ENCODE data around the gene PIH1D2.

The PIH1D2 gene

DNA sequence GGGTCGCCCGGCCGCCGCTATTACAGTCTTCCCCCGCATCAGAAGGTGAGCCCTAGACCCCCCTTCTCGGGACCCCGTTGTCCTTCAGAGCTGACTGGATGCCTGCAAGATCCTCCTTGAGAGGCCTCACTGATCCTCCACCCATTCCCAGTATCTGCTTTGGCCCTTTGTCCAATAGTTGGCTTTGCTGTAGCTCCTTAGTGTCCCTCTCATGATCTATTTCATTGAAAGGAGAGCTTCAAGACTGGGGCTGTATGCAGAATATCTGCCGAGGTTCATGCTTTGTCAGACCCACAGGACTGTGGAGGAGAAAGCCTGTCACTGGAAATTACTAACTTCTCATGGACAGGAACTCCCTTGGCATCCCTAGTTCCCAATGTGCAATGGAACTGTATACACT lies 48.1 kb downstream of the PIH1D2 start:
- no peaks in the 10 kb centered on the region for H4K20me1 ChIP-seq (ENCODE audit: insufficient read depth, low read length)
- peak overlapping the region; percentile 90 for H3K9ac ChIP-seq (ENCODE audit: low read depth, low read length)
- TF ChIP-seq, protein P1, sequence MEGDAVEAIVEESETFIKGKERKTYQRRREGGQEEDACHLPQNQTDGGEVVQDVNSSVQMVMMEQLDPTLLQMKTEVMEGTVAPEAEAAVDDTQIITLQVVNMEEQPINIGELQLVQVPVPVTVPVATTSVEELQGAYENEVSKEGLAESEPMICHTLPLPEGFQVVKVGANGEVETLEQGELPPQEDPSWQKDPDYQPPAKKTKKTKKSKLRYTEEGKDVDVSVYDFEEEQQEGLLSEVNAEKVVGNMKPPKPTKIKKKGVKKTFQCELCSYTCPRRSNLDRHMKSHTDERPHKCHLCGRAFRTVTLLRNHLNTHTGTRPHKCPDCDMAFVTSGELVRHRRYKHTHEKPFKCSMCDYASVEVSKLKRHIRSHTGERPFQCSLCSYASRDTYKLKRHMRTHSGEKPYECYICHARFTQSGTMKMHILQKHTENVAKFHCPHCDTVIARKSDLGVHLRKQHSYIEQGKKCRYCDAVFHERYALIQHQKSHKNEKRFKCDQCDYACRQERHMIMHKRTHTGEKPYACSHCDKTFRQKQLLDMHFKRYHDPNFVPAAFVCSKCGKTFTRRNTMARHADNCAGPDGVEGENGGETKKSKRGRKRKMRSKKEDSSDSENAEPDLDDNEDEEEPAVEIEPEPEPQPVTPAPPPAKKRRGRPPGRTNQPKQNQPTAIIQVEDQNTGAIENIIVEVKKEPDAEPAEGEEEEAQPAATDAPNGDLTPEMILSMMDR (IDR thresholded peaks at IDR 0.05; ENCODE audit: borderline replicate concordance, extremely low read depth, low read length, poor library complexity, severe bottlenecking): no peak
- TF ChIP-seq EZH2 (IDR thresholded peaks at IDR 0.05; ENCODE audit: borderline replicate concordance, low read depth, low read length, severe bottlenecking): no peak
- H3K9me3 ChIP-seq (ENCODE audit: insufficient read depth, low read length, severe bottlenecking): no peaks in the 10 kb centered on the region
- H3K4me3 ChIP-seq (ENCODE audit: low read depth in 1 of 2, low read length in 2 of 2): peak overlapping the region; percentile 71 to 86
- peak; percentile 8 for ATAC-seq (ENCODE audit: insufficient read depth, low read depth)
- peaks cover 28% of the 10 kb centered on the region for H3K36me3 ChIP-seq (ENCODE audit: insufficient read depth, low read length)
- no peaks in the 10 kb centered on the region for H3K27me3 ChIP-seq (ENCODE audit: insufficient read depth, low read length, poor library complexity)
- H3K27ac ChIP-seq (ENCODE audit: low read length): peak overlapping the region; percentile 87
- no peak for DNase-seq
- H3K79me2 ChIP-seq (ENCODE audit: insufficient read depth, low read length): peaks cover 33% of the 10 kb centered on the region
- H2AFZ ChIP-seq (ENCODE audit: low read depth, low read length): peak overlapping the region; percentile 85
- H3K4me1 ChIP-seq (ENCODE audit: insufficient read depth, low read length): peaks cover 22% of the 10 kb centered on the region
- peak overlapping the region; percentile 73 for H3K4me2 ChIP-seq (ENCODE audit: insufficient read depth, low read length)

DNA sequence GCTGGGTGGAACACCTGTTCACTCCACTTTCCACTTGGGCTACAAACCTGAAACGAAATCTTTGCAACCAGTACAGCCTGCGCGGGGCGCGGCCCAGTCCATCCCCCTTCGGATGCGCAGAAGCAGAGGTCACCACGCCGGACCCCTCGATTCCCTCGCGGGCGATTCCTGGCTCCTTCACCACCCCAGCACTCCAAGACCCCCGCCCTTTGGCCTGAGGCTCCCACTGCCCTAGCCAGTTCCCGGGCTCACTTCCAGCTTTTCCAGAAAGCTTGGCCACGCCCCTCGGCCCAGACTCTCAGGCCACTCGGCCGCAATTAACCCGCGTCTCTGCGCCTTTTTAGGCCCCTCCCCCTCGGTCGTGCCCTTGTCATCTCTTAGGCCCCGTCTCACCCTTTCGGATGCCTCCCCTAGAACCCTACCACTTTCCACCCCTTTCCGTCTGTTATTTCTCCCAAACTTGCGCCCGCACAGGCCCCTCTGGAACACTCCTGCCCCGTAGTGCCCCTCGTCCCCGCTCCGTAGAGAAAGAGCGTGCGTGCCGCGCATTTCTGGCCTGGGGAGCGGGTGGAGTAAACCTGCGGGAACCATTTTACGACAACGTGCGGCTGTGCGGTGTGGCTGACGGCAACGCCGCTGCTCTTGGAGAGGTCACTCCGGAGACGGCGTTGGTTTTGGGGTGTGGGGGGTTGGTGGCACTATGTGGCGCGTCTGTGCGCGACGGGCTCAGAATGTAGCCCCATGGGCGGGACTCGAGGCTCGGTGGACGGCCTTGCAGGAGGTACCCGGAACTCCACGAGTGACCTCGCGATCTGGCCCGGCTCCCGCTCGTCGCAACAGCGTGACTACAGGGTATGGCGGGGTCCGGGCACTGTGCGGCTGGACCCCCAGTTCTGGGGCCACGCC lies 48.8 kb downstream of the PIH1D2 start, which contains the start of gene DLAT:
Gene DLAT, plus strand, starts transcription at position 636 of the 906 bp plus-strand sequence. Its CDS starts 65 bp downstream, at position 701.
- Histone ChIP-seq H3K4me3 (ENCODE audit: low read depth in 1 of 2, low read length in 2 of 2) (peak within 1 kb of the TSS; percentile 71 to 86), H4K20me1 (ENCODE audit: insufficient read depth, low read length) (no peaks in the 10 kb centered on the region), H3K36me3 (ENCODE audit: insufficient read depth, low read length) (peaks cover 21% of the 10 kb centered on the region), H3K27ac (ENCODE audit: low read length) (peak within 1 kb of the TSS; percentile 87), H3K9me3 (ENCODE audit: insufficient read depth, low read length, severe bottlenecking) (no peaks in the 10 kb centered on the region), H3K4me1 (ENCODE audit: insufficient read depth, low read length) (peaks cover 22% of the 10 kb centered on the region), H3K4me2 (ENCODE audit: insufficient read depth, low read length) (peak within 1 kb of the TSS; percentile 73), H3K27me3 (ENCODE audit: insufficient read depth, low read length, poor library complexity) (no peaks in the 10 kb centered on the region), H3K9ac (ENCODE audit: low read depth, low read length) (peak within 1 kb of the TSS; percentile 90), H3K79me2 (ENCODE audit: insufficient read depth, low read length) (peaks cover 33% of the 10 kb centered on the region), H2AFZ (ENCODE audit: low read depth, low read length) (peak within 1 kb of the TSS; percentile 85)
- TF ChIP-seq EZH2 (IDR thresholded peaks at IDR 0.05; ENCODE audit: borderline replicate concordance, low read depth, low read length, severe bottlenecking): no peak
- TF ChIP-seq, protein P1 (IDR thresholded peaks at IDR 0.05; ENCODE audit: borderline replicate concordance, extremely low read depth, low read length, poor library complexity, severe bottlenecking): no peak
- ATAC-seq (ENCODE audit: insufficient read depth, low read depth) (peak; percentile 84), DNase-seq (peak; percentile 88)

DNA sequence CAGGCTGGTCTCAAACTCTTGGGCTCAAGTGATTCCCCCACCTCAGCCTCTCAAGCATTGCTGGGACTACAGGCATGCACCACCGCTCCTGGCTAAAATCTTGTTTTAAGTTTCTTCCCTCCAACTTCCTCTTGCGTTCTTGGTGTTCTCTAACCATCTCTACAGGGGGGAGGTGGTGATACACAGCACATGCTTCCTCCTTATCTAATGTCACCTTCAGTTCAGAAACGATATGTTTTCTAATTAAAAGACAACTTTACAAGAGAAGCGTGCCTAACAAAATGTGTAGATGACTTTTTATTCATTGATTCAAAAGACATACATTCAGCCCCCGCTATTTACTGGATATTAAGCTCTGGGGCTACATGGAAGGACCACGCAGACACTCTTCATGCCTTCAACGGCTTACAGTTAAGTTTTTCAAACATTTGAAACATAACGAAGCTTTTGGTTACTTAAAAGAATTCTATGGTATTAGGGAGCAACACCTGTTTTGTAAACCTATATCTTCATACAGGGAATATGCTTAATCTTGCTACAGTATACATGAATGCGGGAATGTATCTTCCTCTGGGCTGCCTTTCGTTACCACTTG lies 49.5 kb downstream of the PIH1D2 start:
- Histone ChIP-seq H3K27ac (ENCODE audit: low read length) (peak overlapping the region; percentile 87), H3K9me3 (ENCODE audit: insufficient read depth, low read length, severe bottlenecking) (no peaks in the 10 kb centered on the region), H3K79me2 (ENCODE audit: insufficient read depth, low read length) (peaks cover 33% of the 10 kb centered on the region), H2AFZ (ENCODE audit: low read depth, low read length) (peak overlapping the region; percentile 85), H4K20me1 (ENCODE audit: insufficient read depth, low read length) (no peaks in the 10 kb centered on the region), H3K4me1 (ENCODE audit: insufficient read depth, low read length) (peaks cover 22% of the 10 kb centered on the region), H3K27me3 (ENCODE audit: insufficient read depth, low read length, poor library complexity) (no peaks in the 10 kb centered on the region), H3K4me2 (ENCODE audit: insufficient read depth, low read length) (peak overlapping the region; percentile 73), H3K9ac (ENCODE audit: low read depth, low read length) (peak overlapping the region; percentile 90), H3K4me3 (ENCODE audit: low read depth in 1 of 2, low read length in 2 of 2) (peak overlapping the region; percentile 71 to 86), H3K36me3 (ENCODE audit: insufficient read depth, low read length) (peaks cover 13% of the 10 kb centered on the region)
- DNase-seq (peak; percentile 40), ATAC-seq (ENCODE audit: insufficient read depth, low read depth) (peak; percentile 56)
- TF ChIP-seq, protein P1 (IDR thresholded peaks at IDR 0.05; ENCODE audit: borderline replicate concordance, extremely low read depth, low read length, poor library complexity, severe bottlenecking): no peak
- no peak for TF ChIP-seq EZH2 (IDR thresholded peaks at IDR 0.05; ENCODE audit: borderline replicate concordance, low read depth, low read length, severe bottlenecking)

All from DND-41 (cell line).